Mucosa of rectum (tissue), 2 donors: Measurements from ENCODE around the gene ADGRF5.

Source experiments
- H3K27ac ChIP-seq, 2 donors: one replicate each; pipeline ENCODE4 v1.7.0; 2013; ENCODE audit warnings: inconsistent platforms in 2 of 2, low read depth in 2 of 2, low read length in 2 of 2
- H3K27me3 ChIP-seq, 2 donors: one replicate each; pipeline ENCODE4 v1.7.0; 2013; ENCODE audit warnings: low read length in 2 of 2; ENCODE audit not compliant: control insufficient read depth in 2 of 2, insufficient read depth in 2 of 2
- H3K36me3 ChIP-seq, 2 donors: one replicate each; pipeline ENCODE4 v1.7.0; 2013; ENCODE audit warnings: low read length in 2 of 2; ENCODE audit not compliant: control insufficient read depth in 2 of 2, insufficient read depth in 2 of 2
- H3K4me1 ChIP-seq, 2 donors: one replicate each; pipeline ENCODE4 v1.7.0; 2013; ENCODE audit warnings: low read length in 2 of 2, mild to moderate bottlenecking in 1 of 2; ENCODE audit not compliant: control insufficient read depth in 2 of 2, insufficient read depth in 2 of 2
- H3K4me3 ChIP-seq, 2 donors: one replicate each; pipeline ENCODE4 v1.7.0; 2013; ENCODE audit warnings: low read length in 2 of 2
- H3K9ac ChIP-seq, 2 donors: one replicate each; pipeline ENCODE4 v1.7.0; 2013; ENCODE audit warnings: low read length in 2 of 2, low read depth in 1 of 2, mild to moderate bottlenecking in 1 of 2
- H3K9me3 ChIP-seq, 2 donors: one replicate each; pipeline ENCODE4 v1.7.0; 2013; ENCODE audit warnings: low read length in 2 of 2; ENCODE audit not compliant: control insufficient read depth in 2 of 2
- donor health status: healthy.
- donor health status: Normal muscosa, but diverticular disease.

Gene ADGRF5

DNA sequence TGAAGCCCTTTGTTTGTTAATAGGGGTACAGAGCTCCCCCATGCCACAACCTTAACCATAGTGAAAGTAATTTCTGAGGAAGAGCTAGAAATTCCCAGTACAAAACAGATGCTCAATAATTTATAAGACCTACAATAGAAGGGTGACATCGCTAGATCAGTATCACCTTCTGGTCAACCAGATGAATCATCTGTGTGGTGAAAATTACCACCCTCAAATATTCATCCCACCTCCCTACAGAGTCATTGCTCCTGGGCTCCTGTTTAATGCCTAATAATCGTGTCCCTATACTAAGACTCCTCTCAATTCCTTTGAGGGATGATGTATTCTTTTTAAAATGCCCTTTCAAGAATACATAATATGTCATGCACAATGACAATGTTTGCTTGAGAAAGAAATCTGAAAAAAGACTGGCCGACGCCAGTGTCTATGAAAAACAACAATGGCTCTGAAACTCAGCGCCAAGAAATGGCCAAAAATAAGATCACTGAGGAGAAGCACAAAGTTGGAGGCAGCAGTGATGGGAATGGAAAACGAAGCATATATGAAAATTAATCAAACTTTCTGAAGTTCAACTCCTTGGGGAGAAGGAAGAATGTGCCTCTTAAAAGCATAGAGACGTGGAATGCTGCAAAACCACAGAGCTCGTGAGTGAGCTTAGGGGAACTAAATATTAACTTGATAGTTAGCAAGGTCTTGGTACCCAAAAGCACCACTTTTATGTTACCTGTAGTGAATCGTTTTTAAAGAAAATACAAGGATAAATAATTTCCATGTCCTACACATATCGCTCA lies 11.0 kb upstream of the ADGRF5 start:
- no peaks in the 10 kb centered on the region for H3K27me3 ChIP-seq
- H3K4me1 ChIP-seq, result no peaks in the 10 kb centered on the region
- no peak overlapping the region for H3K27ac ChIP-seq
- no peaks in the 10 kb centered on the region for H3K9me3 ChIP-seq
- H3K9ac ChIP-seq, result no peak overlapping the region
- no peak overlapping the region for H3K4me3 ChIP-seq
- no peaks in the 10 kb centered on the region for H3K36me3 ChIP-seq

DNA sequence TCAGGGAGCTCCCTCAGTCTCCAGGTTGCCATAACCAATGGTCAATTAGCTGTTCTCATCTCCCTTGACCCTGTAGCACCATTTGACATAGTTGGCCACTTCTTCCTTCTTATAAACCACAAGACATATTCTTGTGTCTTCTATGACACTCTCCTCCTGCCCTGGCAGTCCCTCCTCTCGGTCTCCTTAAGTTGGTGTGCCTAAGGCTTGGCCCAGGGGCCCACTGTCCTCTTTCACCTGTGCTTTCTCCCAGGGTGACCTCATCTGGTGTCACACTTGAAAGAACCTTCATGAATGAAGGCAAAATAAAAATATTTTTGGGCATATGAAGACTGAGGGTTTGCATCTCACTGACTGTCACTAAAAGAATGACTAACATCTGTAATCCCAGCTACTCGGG lies 9.7 kb upstream of the ADGRF5 start:
- Histone ChIP-seq H3K4me1 (no peaks in the 10 kb centered on the region), H3K27ac (no peak overlapping the region)

GRCh38 chr6:46930331-46930730 lies 8.6 kb upstream of the ADGRF5 start:
- no peaks in the 10 kb centered on the region for H3K9me3 ChIP-seq
- no peak overlapping the region for H3K4me3 ChIP-seq
- no peaks in the 10 kb centered on the region for H3K36me3 ChIP-seq
- no peak overlapping the region for H3K9ac ChIP-seq
- no peaks in the 10 kb centered on the region for H3K4me1 ChIP-seq
- H3K27ac ChIP-seq, result no peak overlapping the region
- no peaks in the 10 kb centered on the region for H3K27me3 ChIP-seq

More for the DNA sequence above, 9.7 kb upstream of the ADGRF5 start:
- H3K27me3 ChIP-seq, result no peaks in the 10 kb centered on the region
- H3K9ac ChIP-seq, result no peak overlapping the region
- no peaks in the 10 kb centered on the region for H3K9me3 ChIP-seq
- H3K36me3 ChIP-seq, result no peaks in the 10 kb centered on the region
- no peak overlapping the region for H3K4me3 ChIP-seq

GRCh38 chr6:46927066-46927465 lies 5.3 kb upstream of the ADGRF5 start:
- H3K27me3 ChIP-seq, result no peaks in the 10 kb centered on the region
- no peaks in the 10 kb centered on the region for H3K4me1 ChIP-seq
- no peak overlapping the region for H3K27ac ChIP-seq
- no peaks in the 10 kb centered on the region for H3K9me3 ChIP-seq
- H3K36me3 ChIP-seq, result no peaks in the 10 kb centered on the region
- H3K9ac ChIP-seq, result no peak overlapping the region
- no peak overlapping the region for H3K4me3 ChIP-seq

- no peaks in the 10 kb centered on the region for H3K36me3 ChIP-seq
- H3K27ac ChIP-seq, result no peak overlapping the region
- no peak overlapping the region for H3K9ac ChIP-seq
- no peak overlapping the region for H3K4me3 ChIP-seq
- H3K9me3 ChIP-seq, result no peaks in the 10 kb centered on the region
- no peaks in the 10 kb centered on the region for H3K4me1 ChIP-seq
- no peaks in the 10 kb centered on the region for H3K27me3 ChIP-seq
Measured at GRCh38 chr6:46926481-46926880, 4.7 kb upstream of the ADGRF5 start.

GRCh38 chr6:46925563-46926253 lies 4.0 kb upstream of the ADGRF5 start:
- Histone ChIP-seq H3K4me3 (no peak overlapping the region), H3K4me1 (no peaks in the 10 kb centered on the region), H3K27me3 (no peaks in the 10 kb centered on the region), H3K36me3 (no peaks in the 10 kb centered on the region), H3K9me3 (no peaks in the 10 kb centered on the region), H3K9ac (no peak overlapping the region), H3K27ac (no peak overlapping the region)

DNA sequence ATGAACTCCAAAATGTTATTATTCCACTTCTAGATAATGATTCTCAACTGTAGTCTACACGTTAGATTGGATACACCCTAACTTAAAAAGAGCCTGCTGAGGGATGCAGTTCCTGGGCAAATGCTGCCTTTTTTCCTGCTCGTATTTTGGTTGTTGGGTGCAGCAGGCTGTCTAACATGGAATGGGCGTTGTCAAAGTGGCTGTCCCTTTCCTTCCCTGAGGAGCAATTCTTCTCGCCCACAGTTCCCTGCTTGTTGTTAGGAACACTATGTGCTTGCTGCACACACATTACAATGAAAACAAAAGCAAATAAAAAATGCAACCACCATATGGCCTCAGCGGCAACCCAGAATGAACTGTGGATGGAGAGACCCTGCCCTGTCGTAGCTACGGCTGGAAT lies 1.7 kb upstream of the ADGRF5 start:
- no peak overlapping the region for H3K27ac ChIP-seq
- H3K9ac ChIP-seq, result no peak overlapping the region
- H3K9me3 ChIP-seq, result no peaks in the 10 kb centered on the region
- H3K4me3 ChIP-seq, result no peak overlapping the region
- H3K4me1 ChIP-seq, result no peaks in the 10 kb centered on the region
- H3K27me3 ChIP-seq, result no peaks in the 10 kb centered on the region
- no peaks in the 10 kb centered on the region for H3K36me3 ChIP-seq

DNA sequence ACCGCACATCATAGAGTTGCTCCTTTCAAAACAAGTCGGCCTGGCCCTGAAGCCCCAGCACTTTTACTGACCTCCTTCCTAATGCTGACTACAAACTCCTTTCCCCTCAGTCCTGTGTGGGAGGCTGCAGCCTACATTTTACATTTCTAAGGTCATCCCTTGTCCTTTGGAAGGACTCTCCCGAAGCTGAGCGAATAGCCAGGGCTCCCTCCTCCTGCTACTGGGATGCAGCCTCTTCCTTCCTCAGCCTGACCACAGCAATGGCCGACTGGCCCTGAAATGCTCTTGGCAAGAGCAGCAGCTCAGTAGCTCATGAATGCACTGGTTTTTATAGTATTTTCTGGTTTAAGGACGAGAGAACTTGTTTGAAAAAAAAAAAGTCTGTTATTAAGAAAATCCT lies 679 bp downstream of the ADGRF5 start:
- H3K9ac ChIP-seq, result no peak overlapping the region
- H3K27me3 ChIP-seq, result no peaks in the 10 kb centered on the region
- H3K9me3 ChIP-seq, result no peaks in the 10 kb centered on the region
- no peaks in the 10 kb centered on the region for H3K4me1 ChIP-seq
- H3K27ac ChIP-seq, result no peak overlapping the region
- no peaks in the 10 kb centered on the region for H3K36me3 ChIP-seq
- H3K4me3 ChIP-seq, result peak overlapping the region in 1 of 2 donors; percentile 15

DNA sequence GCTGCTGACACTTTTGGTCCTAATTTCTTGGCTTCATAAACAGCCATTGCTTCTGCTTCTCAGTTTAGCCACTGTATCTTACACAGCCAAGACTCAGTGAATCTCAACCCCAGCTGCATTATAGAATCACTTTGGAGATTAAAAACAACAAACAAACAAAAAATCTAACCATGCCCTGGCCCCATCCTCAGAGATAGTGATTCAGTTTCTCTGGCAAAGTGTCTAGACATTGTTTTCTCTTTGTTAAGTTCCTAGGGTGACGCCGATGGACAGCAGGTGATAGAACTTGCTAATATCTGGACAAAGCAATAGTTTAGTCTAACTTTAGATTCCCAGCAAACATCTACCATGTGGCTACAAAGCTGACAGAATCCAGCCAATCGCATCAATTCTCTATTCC lies 2.9 kb downstream of the ADGRF5 start:
- Histone ChIP-seq H3K27ac (no peak overlapping the region), H3K27me3 (no peaks in the 10 kb centered on the region), H3K4me1 (no peaks in the 10 kb centered on the region), H3K9me3 (no peaks in the 10 kb centered on the region), H3K9ac (no peak overlapping the region), H3K36me3 (no peaks in the 10 kb centered on the region), H3K4me3 (no peak overlapping the region)

- Histone ChIP-seq H3K4me3 (no peak overlapping the region), H3K27ac (no peak overlapping the region), H3K36me3 (no peaks in the 10 kb centered on the region), H3K9ac (no peak overlapping the region), H3K27me3 (no peaks in the 10 kb centered on the region), H3K9me3 (no peaks in the 10 kb centered on the region), H3K4me1 (no peaks in the 10 kb centered on the region)
Measured at GRCh38 chr6:46917002-46917545, 4.7 kb downstream of the ADGRF5 start.
